HUES48 (cell line): ENCODE measurements around the gene LHX3.
A peak's percentile ranks its signal among the peaks of the same experiment; 100 is the strongest.

Experiments
- H3K27ac ChIP-seq: one replicate; pipeline ENCODE4 v1.7.0; 2013; ENCODE audit warnings: low read depth, low read length, inconsistent platforms
- H3K27me3 ChIP-seq: 2 replicates; pipeline ENCODE4 v1.6.1; 2013; ENCODE audit warnings: mild to moderate bottlenecking, low read length; ENCODE audit not compliant: control insufficient read depth, insufficient read depth
- H3K36me3 ChIP-seq: 2 replicates; pipeline ENCODE4 v1.6.1; 2013; ENCODE audit warnings: low read length; ENCODE audit not compliant: control insufficient read depth, insufficient read depth
- H3K4me1 ChIP-seq: 2 replicates; pipeline ENCODE4 v1.6.1; 2013; ENCODE audit warnings: mild to moderate bottlenecking, low read length; ENCODE audit not compliant: control insufficient read depth, insufficient read depth
- H3K4me3 ChIP-seq: 2 replicates; pipeline ENCODE4 v1.5.1; 2013; ENCODE audit warnings: mild to moderate bottlenecking, low read depth, low read length
- H3K9ac ChIP-seq: 2 replicates; pipeline ENCODE4 v1.6.1; 2013; ENCODE audit warnings: mild to moderate bottlenecking, low read depth, low read length, moderate library complexity
- H3K9me3 ChIP-seq: 2 replicates; pipeline ENCODE4 v1.6.1; 2013; ENCODE audit warnings: low read length; ENCODE audit not compliant: control insufficient read depth, insufficient read depth

LHX3 gene

DNA sequence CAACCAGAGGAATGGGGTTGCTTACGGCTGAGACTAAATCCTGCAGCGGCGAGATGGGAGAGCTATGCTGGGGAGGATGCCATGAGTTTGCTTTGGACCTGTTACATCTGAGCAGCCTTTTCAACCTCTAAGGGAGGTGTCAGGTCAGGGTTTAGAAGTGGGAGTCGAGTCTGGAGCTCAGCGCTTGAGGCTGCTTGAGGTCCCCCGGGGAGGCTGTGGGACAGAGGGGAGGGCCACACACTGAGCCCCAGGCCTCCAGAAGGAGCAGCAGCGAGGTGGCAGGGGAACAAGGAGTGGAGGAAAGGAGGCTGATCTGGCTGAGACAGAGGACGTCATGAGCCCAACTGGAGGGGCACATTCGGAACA, 42.6 kb upstream of the LHX3 start:
- Histone ChIP-seq H3K27me3 (no peaks in the 10 kb centered on the region), H3K4me3 (no peak overlapping the region), H3K9me3 (no peaks in the 10 kb centered on the region), H3K27ac (no peak overlapping the region), H3K4me1 (peaks cover 34% of the 10 kb centered on the region), H3K9ac (no peak overlapping the region), H3K36me3 (no peaks in the 10 kb centered on the region)

DNA sequence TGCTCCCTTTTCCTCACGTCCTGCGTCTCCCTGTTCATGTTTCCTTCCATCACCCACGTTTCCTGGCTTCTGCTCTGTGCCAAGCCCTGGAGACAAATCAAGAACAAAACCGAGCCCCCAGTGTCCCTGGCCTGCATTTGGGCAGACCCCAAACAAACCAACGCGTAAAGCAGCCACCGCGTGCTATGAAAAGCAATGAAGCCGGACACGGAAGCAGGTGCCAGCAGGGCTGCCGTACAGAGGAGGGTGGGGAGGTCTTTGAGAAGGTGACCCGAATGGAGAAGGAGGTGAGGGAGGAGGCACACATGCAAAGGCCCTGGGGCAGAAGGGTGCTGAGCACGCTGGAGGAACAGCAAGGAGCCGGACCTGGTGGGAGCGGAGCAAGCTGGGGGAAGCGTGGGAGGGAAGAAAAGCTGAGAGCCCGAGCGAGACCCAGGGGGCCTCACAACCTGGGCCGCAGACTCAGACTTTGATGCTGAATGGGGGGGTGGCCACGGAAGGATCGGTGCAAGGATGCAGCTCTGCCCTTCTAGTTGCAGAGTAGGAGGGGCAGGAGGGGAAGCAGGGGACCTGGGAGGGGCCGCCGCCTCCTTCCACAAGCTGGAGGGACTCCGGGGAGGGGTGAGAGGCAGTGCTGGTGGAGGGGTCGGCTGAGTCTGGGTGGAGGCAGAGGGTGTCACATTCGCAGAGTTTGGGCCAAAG, 42.1 kb upstream of the LHX3 start:
- no peaks in the 10 kb centered on the region for H3K9me3 ChIP-seq
- no peak overlapping the region for H3K27ac ChIP-seq
- peaks cover 35% of the 10 kb centered on the region for H3K4me1 ChIP-seq
- no peak overlapping the region for H3K9ac ChIP-seq
- H3K4me3 ChIP-seq: no peak overlapping the region
- H3K27me3 ChIP-seq: no peaks in the 10 kb centered on the region
- no peaks in the 10 kb centered on the region for H3K36me3 ChIP-seq

DNA sequence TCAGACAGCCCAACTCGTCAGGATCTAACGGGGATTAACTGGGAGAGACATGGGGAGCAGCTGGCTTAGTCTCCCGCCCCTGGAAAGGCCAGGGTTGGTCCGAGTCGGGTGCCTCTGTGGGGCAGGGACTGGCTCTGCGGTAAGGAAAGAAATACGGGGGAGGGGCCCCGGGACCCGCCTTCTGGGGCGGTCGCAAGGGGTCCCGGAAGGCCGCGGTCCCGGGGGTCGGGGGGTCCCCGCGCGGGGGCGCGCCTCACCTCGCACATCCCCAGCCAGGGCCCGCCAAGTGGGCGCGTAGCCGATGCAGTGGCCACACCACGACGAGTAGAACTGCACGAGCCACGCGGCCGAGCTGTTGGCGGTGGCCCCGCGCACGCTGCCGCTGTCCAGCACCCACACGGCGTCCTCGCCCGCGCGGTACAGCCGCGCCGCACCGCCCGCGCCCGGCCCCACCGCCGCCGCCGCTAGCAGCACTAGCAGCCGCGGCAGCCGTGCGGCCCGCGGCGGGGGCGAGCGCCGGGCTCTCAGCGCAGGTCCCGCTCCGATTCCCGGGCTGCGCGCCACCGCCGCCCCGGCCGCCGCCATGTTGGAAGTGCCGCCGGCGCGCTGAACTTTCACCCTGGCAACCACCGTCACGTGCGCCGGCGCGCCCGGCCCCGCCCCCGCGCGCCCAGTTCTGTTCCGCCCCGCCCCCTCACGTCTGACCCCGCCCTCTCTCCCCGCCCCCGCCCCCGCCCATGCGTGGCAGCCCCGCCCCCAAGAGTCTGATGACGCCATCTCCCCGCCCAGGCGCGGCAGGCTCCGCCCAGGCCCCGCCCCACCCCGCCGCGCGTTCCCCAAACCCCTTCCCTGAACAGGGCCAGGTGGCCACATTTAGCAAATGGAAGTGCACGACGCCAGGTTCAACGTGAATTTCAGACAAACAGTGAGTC, 40.6 kb upstream of the LHX3 start, which contains the start of gene QSOX2:
Gene QSOX2 (minus strand): TSS at position 594 of the 932 bp plus-strand sequence. CDS start 9 bp downstream, at position 585.
- no peaks in the 10 kb centered on the region for H3K27me3 ChIP-seq
- no peaks in the 10 kb centered on the region for H3K36me3 ChIP-seq
- peak within 1 kb of the TSS; percentile 86 for H3K4me3 ChIP-seq
- peak within 1 kb of the TSS; percentile 61; the same call in 1 of the 2 replicates for H3K9ac ChIP-seq
- H3K27ac ChIP-seq: peak within 1 kb of the TSS; percentile 64
- H3K9me3 ChIP-seq: no peaks in the 10 kb centered on the region
- peaks cover 35% of the 10 kb centered on the region for H3K4me1 ChIP-seq

DNA sequence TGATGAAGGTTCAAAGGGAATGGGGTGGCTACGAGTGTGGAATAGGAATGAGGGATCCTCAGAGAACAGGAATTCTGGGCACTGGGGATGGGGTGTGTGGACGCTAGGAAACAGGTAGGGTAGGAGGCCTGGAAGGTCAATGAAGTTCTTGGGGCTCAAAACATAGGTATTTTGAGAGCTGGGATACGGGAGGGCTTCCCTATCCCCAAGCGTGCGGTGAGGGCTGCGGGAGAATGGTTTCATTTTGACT, 40.0 kb upstream of the LHX3 start:
- Histone ChIP-seq H3K4me1 (peaks cover 35% of the 10 kb centered on the region), H3K9me3 (no peaks in the 10 kb centered on the region), H3K27ac (peak overlapping the region; percentile 64), H3K27me3 (no peaks in the 10 kb centered on the region), H3K36me3 (no peaks in the 10 kb centered on the region), H3K9ac (peak overlapping the region; percentile 61; the same call in 1 of the 2 replicates), H3K4me3 (peak overlapping the region; percentile 86)

DNA sequence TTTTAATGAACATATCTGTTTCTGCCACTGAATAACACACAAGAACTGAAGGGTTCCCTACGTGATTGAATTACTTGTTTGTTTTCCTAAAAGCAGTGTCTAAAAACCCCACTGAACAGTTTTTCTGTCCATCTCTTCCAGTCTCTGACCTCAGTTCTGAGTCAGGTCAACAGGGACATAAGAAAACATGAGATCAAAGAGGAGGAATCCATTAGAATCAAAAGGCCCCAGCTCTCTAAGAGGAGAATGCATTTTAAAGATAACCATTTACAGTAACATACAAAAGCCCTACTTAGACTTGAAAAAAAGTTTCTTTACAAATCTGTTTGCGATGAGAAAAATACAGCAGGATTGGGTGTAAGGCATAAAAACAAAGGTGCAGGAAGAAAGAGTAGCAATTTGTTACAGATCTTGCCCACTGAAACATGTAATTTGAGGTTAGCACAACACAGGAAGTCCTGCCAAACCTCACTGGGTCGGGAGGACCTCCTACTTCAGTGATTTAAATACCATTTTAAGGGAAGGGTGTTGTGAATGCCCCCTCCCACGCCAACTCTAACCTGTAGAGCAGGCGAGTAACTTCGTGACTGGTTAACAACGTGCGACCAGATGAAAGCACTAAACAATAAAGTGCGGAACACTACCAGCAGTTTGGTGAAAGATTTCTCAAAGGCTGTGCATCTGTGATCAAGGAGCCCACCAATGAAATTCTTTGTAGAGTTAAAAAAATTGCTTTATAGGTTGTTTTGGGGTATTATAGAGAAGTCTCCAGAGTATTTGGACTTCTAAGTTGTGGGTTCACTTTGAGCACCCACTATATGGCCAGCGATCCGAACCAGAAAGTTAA, 39.4 kb upstream of the LHX3 start:
- Histone ChIP-seq H3K9me3 (no peaks in the 10 kb centered on the region), H3K4me3 (peak overlapping the region; percentile 86), H3K27me3 (no peaks in the 10 kb centered on the region), H3K4me1 (peaks cover 35% of the 10 kb centered on the region), H3K27ac (no peak overlapping the region), H3K36me3 (no peaks in the 10 kb centered on the region), H3K9ac (no peak overlapping the region)

DNA sequence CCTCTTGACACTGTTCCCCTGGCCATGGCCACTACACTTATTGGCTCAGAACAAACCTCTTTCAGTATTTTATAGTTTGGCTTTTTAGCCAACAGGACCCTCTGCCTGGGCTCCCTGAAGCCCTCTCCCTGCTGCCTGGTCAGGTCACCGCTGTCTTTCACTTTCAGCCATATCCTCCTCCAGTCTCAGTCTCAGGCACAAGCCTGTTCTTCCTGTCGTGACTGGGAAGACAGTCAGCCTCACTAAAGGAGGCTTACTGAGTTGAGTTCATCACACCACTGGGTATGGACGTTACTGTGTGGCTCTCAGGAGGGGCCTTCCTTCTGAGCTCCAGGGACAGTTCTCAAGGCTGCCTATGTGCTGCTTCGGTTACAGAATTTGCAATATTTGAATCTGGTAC, 38.7 kb upstream of the LHX3 start:
- H3K9ac ChIP-seq: no peak overlapping the region
- no peaks in the 10 kb centered on the region for H3K36me3 ChIP-seq
- H3K27ac ChIP-seq: no peak overlapping the region
- no peaks in the 10 kb centered on the region for H3K9me3 ChIP-seq
- peaks cover 35% of the 10 kb centered on the region for H3K4me1 ChIP-seq
- no peaks in the 10 kb centered on the region for H3K27me3 ChIP-seq
- no peak overlapping the region for H3K4me3 ChIP-seq

DNA sequence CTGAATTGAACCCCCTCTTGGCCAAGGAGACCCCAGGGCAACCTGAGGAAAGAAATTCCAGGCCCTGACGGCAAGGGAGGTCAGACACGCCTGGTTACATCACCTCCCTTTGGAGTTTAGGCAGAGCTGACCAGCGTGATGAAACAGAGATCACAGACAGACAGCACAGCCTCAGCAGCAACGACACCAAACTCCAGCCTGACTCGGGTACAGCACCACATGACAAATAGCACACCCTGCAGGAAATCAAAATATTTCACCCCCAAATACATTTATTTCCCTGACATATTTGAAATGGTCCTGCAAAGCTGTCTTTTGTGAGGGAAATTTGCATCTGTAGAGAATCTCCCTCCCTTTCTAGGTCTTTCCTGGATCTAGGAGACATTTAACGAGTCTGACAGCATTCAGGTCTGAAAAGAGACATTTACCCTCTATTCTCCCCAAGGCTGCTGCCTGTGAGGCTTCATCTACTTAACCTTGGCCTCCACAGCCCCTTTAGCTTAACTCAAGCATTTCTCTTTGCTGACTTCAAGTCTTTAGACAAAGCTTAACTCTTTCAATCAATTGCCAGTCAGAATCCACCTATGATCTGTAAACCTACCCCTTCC, 38.1 kb upstream of the LHX3 start:
- no peak overlapping the region for H3K4me3 ChIP-seq
- no peaks in the 10 kb centered on the region for H3K27me3 ChIP-seq
- no peaks in the 10 kb centered on the region for H3K36me3 ChIP-seq
- H3K27ac ChIP-seq: no peak overlapping the region
- H3K4me1 ChIP-seq: peaks cover 34% of the 10 kb centered on the region
- H3K9ac ChIP-seq: no peak overlapping the region
- H3K9me3 ChIP-seq: no peaks in the 10 kb centered on the region

DNA sequence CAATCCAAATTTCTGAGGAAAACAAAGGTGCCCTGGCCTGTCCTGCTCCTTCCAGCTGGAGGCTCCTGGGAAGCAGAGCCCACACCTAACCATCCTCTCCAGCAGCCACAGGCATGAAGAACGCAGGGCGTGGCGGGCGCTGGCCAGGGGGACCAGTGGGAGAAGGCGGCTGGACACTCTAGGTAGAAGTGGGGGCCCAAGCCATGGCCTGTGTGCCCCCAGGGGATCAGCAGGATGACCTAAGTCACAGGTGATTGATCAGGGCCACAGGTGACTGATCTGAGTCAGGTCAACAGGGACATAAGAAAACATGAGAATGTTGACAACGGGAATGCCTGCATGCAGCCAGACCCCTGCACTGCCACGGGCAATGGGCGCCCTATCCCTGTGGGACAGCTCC, 37.3 kb upstream of the LHX3 start:
- no peak overlapping the region for H3K27ac ChIP-seq
- H3K27me3 ChIP-seq: no peaks in the 10 kb centered on the region
- no peaks in the 10 kb centered on the region for H3K36me3 ChIP-seq
- no peaks in the 10 kb centered on the region for H3K9me3 ChIP-seq
- no peak overlapping the region for H3K9ac ChIP-seq
- H3K4me3 ChIP-seq: no peak overlapping the region
- H3K4me1 ChIP-seq: peaks cover 28% of the 10 kb centered on the region

DNA sequence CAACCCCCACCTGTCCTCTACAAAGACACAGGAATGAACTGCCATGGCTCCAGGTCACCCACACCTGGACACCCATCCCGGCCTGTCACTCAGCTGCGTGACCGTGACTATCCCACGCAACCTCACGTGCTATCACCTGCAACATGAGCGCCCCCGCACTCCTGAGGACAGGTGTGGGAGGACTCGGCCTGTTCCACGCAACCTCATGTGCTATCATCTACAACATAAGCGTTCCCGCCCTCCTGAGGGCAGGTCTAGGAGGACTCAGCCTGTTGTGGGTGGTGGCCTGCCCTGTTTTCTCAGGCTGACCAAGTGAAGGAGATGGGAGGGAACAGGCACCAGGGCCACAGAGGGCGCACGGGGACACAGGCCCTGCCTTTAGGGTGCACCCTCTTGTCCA, 36.6 kb upstream of the LHX3 start:
- no peak overlapping the region for H3K9ac ChIP-seq
- peaks cover 4% of the 10 kb centered on the region; the same call in 1 of the 2 replicates for H3K36me3 ChIP-seq
- H3K4me1 ChIP-seq: peaks cover 28% of the 10 kb centered on the region
- no peak overlapping the region for H3K4me3 ChIP-seq
- H3K9me3 ChIP-seq: no peaks in the 10 kb centered on the region
- H3K27me3 ChIP-seq: no peaks in the 10 kb centered on the region
- no peak overlapping the region for H3K27ac ChIP-seq

DNA sequence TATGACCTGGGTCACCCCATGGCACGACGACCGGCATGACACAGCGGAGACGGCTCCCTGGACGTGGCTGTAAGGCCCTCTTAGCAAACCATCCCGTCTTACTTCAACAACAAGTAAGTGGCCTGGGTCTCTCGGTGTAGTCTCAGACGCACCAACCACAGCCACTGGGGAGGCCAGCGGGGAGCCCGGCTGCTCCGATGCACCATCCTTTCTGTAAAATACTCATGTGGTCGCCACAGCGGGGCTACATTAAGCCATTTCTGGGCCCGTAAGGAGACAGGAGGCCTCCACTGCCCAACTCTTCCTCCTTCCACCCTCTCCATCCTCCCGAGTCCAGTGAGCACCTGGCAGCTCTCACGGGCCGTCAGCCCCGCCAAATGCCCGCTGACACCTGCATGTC, 36.0 kb upstream of the LHX3 start:
- H3K27ac ChIP-seq: no peak overlapping the region
- no peak overlapping the region for H3K9ac ChIP-seq
- peaks cover 25% of the 10 kb centered on the region for H3K4me1 ChIP-seq
- no peaks in the 10 kb centered on the region for H3K9me3 ChIP-seq
- H3K4me3 ChIP-seq: no peak overlapping the region
- peaks cover 10% of the 10 kb centered on the region for H3K36me3 ChIP-seq
- no peaks in the 10 kb centered on the region for H3K27me3 ChIP-seq
